Measurements from ENCODE around the gene GLG1. TPM values are rescaled to one million over a fixed set of nuclear protein-coding genes. Genes with fewer than 3 reads are reported as not detected.
A peak's percentile ranks its signal among the peaks of the same experiment; 100 is the strongest.

GLG1 gene
- total RNA-seq, 1 experiment from 2014 or later: 210 TPM

DNA sequence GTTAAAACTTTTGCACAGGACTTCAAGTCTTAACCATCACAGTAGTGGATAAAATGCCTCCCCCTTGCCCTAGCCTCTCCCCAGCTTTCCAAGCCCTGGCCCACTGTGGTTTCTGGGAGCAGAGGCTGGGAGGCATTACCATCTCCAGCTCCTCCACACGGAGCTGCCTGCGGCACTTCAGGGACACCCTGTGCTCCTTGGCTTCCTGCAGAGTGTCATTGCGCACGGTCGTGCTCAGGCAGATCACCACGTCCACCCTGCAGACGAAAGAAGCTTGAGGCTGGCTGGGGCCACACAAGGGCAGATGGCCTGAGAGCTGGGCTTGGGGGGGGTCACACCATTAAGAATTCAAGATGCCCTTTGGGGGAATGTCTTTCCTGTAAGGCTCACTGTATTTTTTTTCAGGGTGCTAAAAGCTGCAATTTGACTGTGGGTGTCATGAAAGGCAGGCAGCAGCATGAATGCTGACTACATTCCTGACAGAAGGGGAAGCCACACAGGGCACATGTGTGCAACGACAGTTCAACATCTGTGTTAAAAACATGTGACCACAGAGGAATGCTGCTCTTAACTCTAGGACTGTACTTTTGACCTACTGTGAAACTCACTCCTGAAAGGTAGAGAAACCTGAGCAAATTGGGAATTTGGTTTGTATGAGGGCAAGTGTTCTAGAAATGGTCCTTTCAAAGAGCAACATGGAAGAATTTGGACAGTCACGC, 137.9 kb downstream of the GLG1 start:
- Mint-ChIP-seq H3K4me3 (ENCODE audit: unreplicated experiment) (no peak overlapping the region), H3K27ac (ENCODE audit: unreplicated experiment) (peak overlapping the region; percentile 23), H3K36me3 (ENCODE audit: insufficient read depth, unreplicated experiment) (peaks cover 98% of the 10 kb centered on the region), H3K4me1 (ENCODE audit: low read depth, unreplicated experiment) (peaks cover 11% of the 10 kb centered on the region), H3K9me3 (ENCODE audit: unreplicated experiment) (no peaks in the 10 kb centered on the region), H3K27me3 (ENCODE audit: insufficient read depth, unreplicated experiment) (no peaks in the 10 kb centered on the region)
- H3K36me3 ChIP-seq (ENCODE audit: control insufficient read depth, insufficient read depth, low read length): peaks cover 11% of the 10 kb centered on the region
- TF ChIP-seq, protein P1, sequence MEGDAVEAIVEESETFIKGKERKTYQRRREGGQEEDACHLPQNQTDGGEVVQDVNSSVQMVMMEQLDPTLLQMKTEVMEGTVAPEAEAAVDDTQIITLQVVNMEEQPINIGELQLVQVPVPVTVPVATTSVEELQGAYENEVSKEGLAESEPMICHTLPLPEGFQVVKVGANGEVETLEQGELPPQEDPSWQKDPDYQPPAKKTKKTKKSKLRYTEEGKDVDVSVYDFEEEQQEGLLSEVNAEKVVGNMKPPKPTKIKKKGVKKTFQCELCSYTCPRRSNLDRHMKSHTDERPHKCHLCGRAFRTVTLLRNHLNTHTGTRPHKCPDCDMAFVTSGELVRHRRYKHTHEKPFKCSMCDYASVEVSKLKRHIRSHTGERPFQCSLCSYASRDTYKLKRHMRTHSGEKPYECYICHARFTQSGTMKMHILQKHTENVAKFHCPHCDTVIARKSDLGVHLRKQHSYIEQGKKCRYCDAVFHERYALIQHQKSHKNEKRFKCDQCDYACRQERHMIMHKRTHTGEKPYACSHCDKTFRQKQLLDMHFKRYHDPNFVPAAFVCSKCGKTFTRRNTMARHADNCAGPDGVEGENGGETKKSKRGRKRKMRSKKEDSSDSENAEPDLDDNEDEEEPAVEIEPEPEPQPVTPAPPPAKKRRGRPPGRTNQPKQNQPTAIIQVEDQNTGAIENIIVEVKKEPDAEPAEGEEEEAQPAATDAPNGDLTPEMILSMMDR (IDR thresholded peaks at IDR 0.05; ENCODE audit: insufficient read depth in 1 of 2, low read depth in 1 of 2, low read length in 1 of 2, severe bottlenecking in 1 of 2, unreplicated experiment in 1 of 2): peak in 1 of 2 experiments; percentile 48
- peak in 1 of 2 experiments; percentile 59 for DNase-seq
- H3K27me3 ChIP-seq (replicated peaks; ENCODE audit: control insufficient read depth, insufficient read depth, low read length): no peaks in the 10 kb centered on the region
- no peaks in the 10 kb centered on the region for H3K9me3 ChIP-seq
- intact Hi-C loops (cut with micrococcal nuclease; ENCODE audit: unreplicated experiment): loop anchor here (1.0 to 5.0 kb wide), 3 partner anchors 8 to 153 kb away; no protein-coding TSS in a partner anchor
- ChIA-PET POLR2A (no interaction called here), CTCF (no interaction called here)
- peaks cover 15% of the 10 kb centered on the region for H3K4me1 ChIP-seq
- no TSS peak for BruUV-seq (replicated peaks)
- H3K4me3 ChIP-seq (ENCODE audit: low read depth, low read length): no peak overlapping the region

DNA sequence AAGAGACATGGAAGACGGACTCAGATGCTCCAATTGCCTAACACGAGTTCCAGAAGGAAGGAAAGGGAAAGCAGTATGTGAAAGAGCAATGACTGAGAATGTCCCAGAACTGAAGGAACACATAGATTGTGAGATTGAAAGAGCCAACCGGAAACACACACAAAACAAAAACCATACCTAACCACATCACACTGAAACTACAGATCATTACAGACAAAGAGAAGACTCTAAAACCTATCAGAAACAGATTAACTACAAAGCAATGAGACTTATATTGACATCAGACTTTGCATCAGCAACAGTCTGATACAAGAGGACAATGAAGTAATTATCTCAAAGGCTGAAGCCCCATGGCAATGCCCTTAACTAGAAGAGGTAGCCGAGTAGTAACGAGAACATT, 140.0 kb downstream of the GLG1 start:
- H3K27me3 Mint-ChIP-seq (ENCODE audit: insufficient read depth, unreplicated experiment): no peaks in the 10 kb centered on the region
- no peak overlapping the region for H3K27ac Mint-ChIP-seq (ENCODE audit: unreplicated experiment)
- no peak for DNase-seq
- ChIA-PET CTCF (no interaction called here), POLR2A (no interaction called here)
- H3K27me3 ChIP-seq (replicated peaks; ENCODE audit: control insufficient read depth, insufficient read depth, low read length): no peaks in the 10 kb centered on the region
- H3K4me3 ChIP-seq (ENCODE audit: low read depth, low read length): no peak overlapping the region
- intact Hi-C loops (cut with micrococcal nuclease; ENCODE audit: unreplicated experiment): loop anchor here (5.0 kb wide), 1 partner anchor 155 kb away; no protein-coding TSS in a partner anchor
- H3K9me3 Mint-ChIP-seq (ENCODE audit: unreplicated experiment): no peaks in the 10 kb centered on the region
- H3K4me1 ChIP-seq: peaks cover 15% of the 10 kb centered on the region
- no TSS peak for BruUV-seq (replicated peaks)
- no peaks in the 10 kb centered on the region for H3K9me3 ChIP-seq
- H3K36me3 ChIP-seq (ENCODE audit: control insufficient read depth, insufficient read depth, low read length): peaks cover 11% of the 10 kb centered on the region
- TF ChIP-seq, protein P1 (IDR thresholded peaks at IDR 0.05; ENCODE audit: insufficient read depth in 1 of 2, low read depth in 1 of 2, low read length in 1 of 2, severe bottlenecking in 1 of 2, unreplicated experiment in 1 of 2): no peak
- peaks cover 100% of the 10 kb centered on the region for H3K36me3 Mint-ChIP-seq (ENCODE audit: insufficient read depth, unreplicated experiment)
- H3K4me3 Mint-ChIP-seq (ENCODE audit: unreplicated experiment): no peak overlapping the region
- peaks cover 11% of the 10 kb centered on the region for H3K4me1 Mint-ChIP-seq (ENCODE audit: low read depth, unreplicated experiment)

DNA sequence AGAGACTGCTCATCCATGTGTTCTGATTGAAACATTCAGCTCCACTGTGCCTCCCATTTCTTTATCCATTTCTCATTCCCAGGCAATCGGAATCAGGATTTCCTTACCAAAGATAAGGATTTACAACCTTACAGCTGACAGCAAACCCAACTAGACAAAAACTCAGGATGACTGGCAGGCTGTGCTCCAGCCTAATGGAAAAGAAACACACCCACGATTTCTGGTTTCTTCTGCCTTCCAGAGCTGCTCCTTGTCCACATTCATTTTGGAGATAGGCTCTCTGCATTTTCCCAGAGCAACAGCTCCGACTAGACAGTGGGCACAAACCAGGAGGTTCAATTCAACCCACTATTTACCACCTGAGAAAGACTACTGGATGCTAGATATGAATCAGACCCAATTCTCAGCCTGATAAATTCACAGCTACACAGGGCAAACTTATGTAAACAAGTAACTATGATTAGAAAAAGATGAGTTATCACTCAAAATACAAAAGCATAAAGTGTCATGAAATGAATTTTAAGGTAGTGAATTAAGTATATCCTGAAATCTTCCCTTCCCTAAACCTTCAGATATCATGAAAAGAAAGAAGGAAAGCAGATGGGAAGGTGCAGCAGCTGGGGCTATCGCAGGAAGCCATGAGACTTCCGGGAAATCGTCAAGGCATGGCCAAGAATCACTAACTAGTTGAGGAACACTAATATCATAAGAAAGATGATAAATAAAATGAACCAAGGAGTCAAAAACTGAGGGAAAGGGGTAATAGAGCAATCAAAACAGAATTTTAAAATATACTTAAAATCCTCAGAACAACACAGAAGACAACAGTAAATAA, 140.8 kb downstream of the GLG1 start:
- peaks cover 100% of the 10 kb centered on the region for H3K36me3 Mint-ChIP-seq (ENCODE audit: insufficient read depth, unreplicated experiment)
- Histone ChIP-seq H3K4me3 (ENCODE audit: low read depth, low read length) (no peak overlapping the region), H3K36me3 (ENCODE audit: control insufficient read depth, insufficient read depth, low read length) (peaks cover 13% of the 10 kb centered on the region), H3K27me3 (replicated peaks; ENCODE audit: control insufficient read depth, insufficient read depth, low read length) (no peaks in the 10 kb centered on the region), H3K9me3 (no peaks in the 10 kb centered on the region), H3K4me1 (peaks cover 15% of the 10 kb centered on the region)
- no peaks in the 10 kb centered on the region for H3K27me3 Mint-ChIP-seq (ENCODE audit: insufficient read depth, unreplicated experiment)
- peaks cover 11% of the 10 kb centered on the region for H3K4me1 Mint-ChIP-seq (ENCODE audit: low read depth, unreplicated experiment)
- no peak for DNase-seq
- H3K27ac Mint-ChIP-seq (ENCODE audit: unreplicated experiment): no peak overlapping the region
- TF ChIP-seq, protein P1 (IDR thresholded peaks at IDR 0.05; ENCODE audit: insufficient read depth in 1 of 2, low read depth in 1 of 2, low read length in 1 of 2, severe bottlenecking in 1 of 2, unreplicated experiment in 1 of 2): no peak
- POLR2A ChIA-PET: no interaction called here
- H3K4me3 Mint-ChIP-seq (ENCODE audit: unreplicated experiment): no peak overlapping the region
- CTCF ChIA-PET: no interaction called here
- BruUV-seq (replicated peaks): no TSS peak
- intact Hi-C loops (cut with micrococcal nuclease; ENCODE audit: unreplicated experiment): loop anchor here (5.0 kb wide), 1 partner anchor 156 kb away; no protein-coding TSS in a partner anchor
- no peaks in the 10 kb centered on the region for H3K9me3 Mint-ChIP-seq (ENCODE audit: unreplicated experiment)

All from Caco-2 (cell line).